Measurements from ENCODE around the gene FOCAD. TPM values are rescaled to one million over a fixed set of nuclear protein-coding genes. Genes with fewer than 3 reads are reported as not detected.

The FOCAD gene
- total RNA-seq, 1 experiment from 2014 or later: 43.3 TPM

DNA sequence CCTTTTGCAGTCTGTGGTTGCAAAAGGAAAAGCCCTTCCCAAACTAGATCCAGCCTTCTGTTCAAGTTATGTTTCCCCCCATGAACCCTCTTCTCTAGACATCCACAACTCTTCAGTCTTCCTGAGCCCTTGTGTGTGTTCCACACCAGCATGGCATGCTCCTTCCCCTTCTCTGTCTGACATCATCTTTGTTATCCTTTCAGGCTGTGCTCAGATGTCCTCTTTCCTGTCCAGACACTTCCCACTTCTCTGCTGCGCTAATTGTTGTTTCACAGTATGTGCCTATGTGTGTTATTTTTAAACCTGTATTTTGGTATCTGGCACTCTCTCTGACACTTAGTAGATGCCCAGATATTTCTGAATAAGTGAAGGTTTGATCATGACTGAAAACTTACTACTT is 38.2 kb downstream of the FOCAD start:
- Histone ChIP-seq H2AFZ (ENCODE audit: low read length) (no peak overlapping the region), H3K18ac (ENCODE audit: insufficient read length, low read depth, low read length) (no peak overlapping the region), H2BK20ac (ENCODE audit: low read depth, low read length, poor library complexity, severe bottlenecking) (no peak overlapping the region), H3K23ac (ENCODE audit: insufficient read length, low read depth, low read length) (no peak overlapping the region), H4K91ac (ENCODE audit: insufficient read length, low read depth, low read length) (no peak overlapping the region), H4K20me1 (ENCODE audit: control insufficient read depth, insufficient read depth, insufficient read length) (no peaks in the 10 kb centered on the region), H3K14ac (ENCODE audit: insufficient read depth, low read length) (no peak overlapping the region), H3T11ph (ENCODE audit: low read length) (no peak overlapping the region), H3K4ac (ENCODE audit: low read depth, low read length) (no peak overlapping the region), H2BK15ac (ENCODE audit: low read depth, low read length) (no peak overlapping the region), H3K79me2 (ENCODE audit: insufficient read depth, low read length) (no peaks in the 10 kb centered on the region; the same call in 1 of the 2 replicates), H2BK120ac (ENCODE audit: low read depth, low read length, poor library complexity, severe bottlenecking) (no peak overlapping the region), H3K56ac (ENCODE audit: insufficient read length, low read depth, low read length) (no peak overlapping the region), H2BK5ac (ENCODE audit: insufficient read length, low read length) (no peak overlapping the region), H3K27me3 (ENCODE audit: insufficient read depth, low read length) (no peaks in the 10 kb centered on the region), H3K23me2 (ENCODE audit: insufficient read length, low read depth, low read length, poor library complexity, severe bottlenecking) (no peaks in the 10 kb centered on the region), H3K4me2 (ENCODE audit: insufficient read depth, insufficient read length, low read length) (no peak overlapping the region), H3K9me3 (ENCODE audit: control insufficient read depth, low read depth, low read length) (no peaks in the 10 kb centered on the region), H4K8ac (replicated peaks; ENCODE audit: insufficient read length, low read depth, low read length) (no peak overlapping the region), H4K5ac (ENCODE audit: insufficient read length, low read depth, low read length) (no peak overlapping the region), H2BK12ac (ENCODE audit: insufficient read length, low read depth, low read length) (no peak overlapping the region), H2AK5ac (ENCODE audit: insufficient read length, low read length) (no peak overlapping the region), H3K79me1 (ENCODE audit: insufficient read depth, low read depth, low read length, poor library complexity, severe bottlenecking) (peaks cover 7% of the 10 kb centered on the region), H3K4me1 (ENCODE audit: insufficient read depth, low read length) (no peaks in the 10 kb centered on the region), H3K9ac (ENCODE audit: extremely low read depth, insufficient read length, low read length) (no peak overlapping the region), H3K27ac (ENCODE audit: insufficient read length, low read depth, low read length) (no peak overlapping the region)
- H3K9me3 Mint-ChIP-seq: no peaks in the 10 kb centered on the region
- no peak for DNase-seq
- WGBS (ENCODE audit: extremely low coverage, insufficient read length, low lambda C conversion rate): no CpG with 5 or more reads among the region's 1 CpG
- H3K4me1 Mint-ChIP-seq: peaks cover 0 to 4% of the 10 kb centered on the region in 2 experiments; a peak in 2 of 4 replicates
- TF ChIP-seq, protein P1, sequence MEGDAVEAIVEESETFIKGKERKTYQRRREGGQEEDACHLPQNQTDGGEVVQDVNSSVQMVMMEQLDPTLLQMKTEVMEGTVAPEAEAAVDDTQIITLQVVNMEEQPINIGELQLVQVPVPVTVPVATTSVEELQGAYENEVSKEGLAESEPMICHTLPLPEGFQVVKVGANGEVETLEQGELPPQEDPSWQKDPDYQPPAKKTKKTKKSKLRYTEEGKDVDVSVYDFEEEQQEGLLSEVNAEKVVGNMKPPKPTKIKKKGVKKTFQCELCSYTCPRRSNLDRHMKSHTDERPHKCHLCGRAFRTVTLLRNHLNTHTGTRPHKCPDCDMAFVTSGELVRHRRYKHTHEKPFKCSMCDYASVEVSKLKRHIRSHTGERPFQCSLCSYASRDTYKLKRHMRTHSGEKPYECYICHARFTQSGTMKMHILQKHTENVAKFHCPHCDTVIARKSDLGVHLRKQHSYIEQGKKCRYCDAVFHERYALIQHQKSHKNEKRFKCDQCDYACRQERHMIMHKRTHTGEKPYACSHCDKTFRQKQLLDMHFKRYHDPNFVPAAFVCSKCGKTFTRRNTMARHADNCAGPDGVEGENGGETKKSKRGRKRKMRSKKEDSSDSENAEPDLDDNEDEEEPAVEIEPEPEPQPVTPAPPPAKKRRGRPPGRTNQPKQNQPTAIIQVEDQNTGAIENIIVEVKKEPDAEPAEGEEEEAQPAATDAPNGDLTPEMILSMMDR (conservative IDR thresholded peaks at IDR 0.05): no peak
- no peak overlapping the region for H3K4me3 Mint-ChIP-seq
- H3K27ac Mint-ChIP-seq: peak overlapping the region in 2 of 3 experiments; percentile 3 to 20; a peak in 3 of 7 replicates
- H3K36me3 Mint-ChIP-seq (ENCODE audit: insufficient read depth in 1 of 3, low read depth in 3 of 3): peaks cover 10 to 31% (median 22%) of the 10 kb centered on the region in 3 experiments; a peak in 6 of 7 replicates
- no peaks in the 10 kb centered on the region for H3K27me3 Mint-ChIP-seq (ENCODE audit: low read depth)
